ENCODE results near the gene C6orf120. TPM values are rescaled to one million over a fixed set of nuclear protein-coding genes. Genes with fewer than 3 reads are reported as not detected.
A peak's percentile ranks its signal among the peaks of the same experiment; 100 is the strongest.

The C6orf120 gene
- total and polyA plus RNA-seq, 9 of the 15 experiments (the other 6 are each of a cell fraction or from before 2014, with no cell fraction given): 7.7 to 44.9 (median 34.8) TPM

GRCh38 chr6:169668203-169668847 is 33.6 kb upstream of the C6orf120 start (continued):
- TF ChIP-seq, protein P1, sequence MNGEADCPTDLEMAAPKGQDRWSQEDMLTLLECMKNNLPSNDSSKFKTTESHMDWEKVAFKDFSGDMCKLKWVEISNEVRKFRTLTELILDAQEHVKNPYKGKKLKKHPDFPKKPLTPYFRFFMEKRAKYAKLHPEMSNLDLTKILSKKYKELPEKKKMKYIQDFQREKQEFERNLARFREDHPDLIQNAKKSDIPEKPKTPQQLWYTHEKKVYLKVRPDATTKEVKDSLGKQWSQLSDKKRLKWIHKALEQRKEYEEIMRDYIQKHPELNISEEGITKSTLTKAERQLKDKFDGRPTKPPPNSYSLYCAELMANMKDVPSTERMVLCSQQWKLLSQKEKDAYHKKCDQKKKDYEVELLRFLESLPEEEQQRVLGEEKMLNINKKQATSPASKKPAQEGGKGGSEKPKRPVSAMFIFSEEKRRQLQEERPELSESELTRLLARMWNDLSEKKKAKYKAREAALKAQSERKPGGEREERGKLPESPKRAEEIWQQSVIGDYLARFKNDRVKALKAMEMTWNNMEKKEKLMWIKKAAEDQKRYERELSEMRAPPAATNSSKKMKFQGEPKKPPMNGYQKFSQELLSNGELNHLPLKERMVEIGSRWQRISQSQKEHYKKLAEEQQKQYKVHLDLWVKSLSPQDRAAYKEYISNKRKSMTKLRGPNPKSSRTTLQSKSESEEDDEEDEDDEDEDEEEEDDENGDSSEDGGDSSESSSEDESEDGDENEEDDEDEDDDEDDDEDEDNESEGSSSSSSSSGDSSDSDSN (IDR thresholded peaks at IDR 0.05; ENCODE audit: borderline replicate concordance in 1 of 2, low read depth in 2 of 2, low read length in 2 of 2): no peak
- no peak for TF ChIP-seq LEF1 (IDR thresholded peaks at IDR 0.05)

GRCh38 chr6:169669147-169669546 is 32.8 kb upstream of the C6orf120 start:
- Histone ChIP-seq H4K20me1 (replicated peaks; ENCODE audit: control insufficient read depth, insufficient read depth, low read length) (no peaks in the 10 kb centered on the region), H3K79me2 (ENCODE audit: control insufficient read depth, insufficient read depth, low read length) (no peaks in the 10 kb centered on the region), H3K36me3 (ENCODE audit: control insufficient read depth, insufficient read depth, low read length) (peaks cover 70% of the 10 kb centered on the region), H3K27ac (ENCODE audit: extremely low read depth, low read depth, low read length) (no peak overlapping the region), H3K4me2 (ENCODE audit: insufficient read depth, low read length) (no peak overlapping the region), H3K4me1 (replicated peaks in 1 of 2; ENCODE audit: control insufficient read depth in 2 of 2, insufficient read depth in 2 of 2, low read length in 2 of 2) (no peaks in the 10 kb centered on the region; a peak in 1 of 5 replicates), H3K4me3 (no peak overlapping the region), H3K9me1 (ENCODE audit: control insufficient read depth, insufficient read depth, low read length) (no peaks in the 10 kb centered on the region), H2AFZ (ENCODE audit: low read depth, low read length) (no peak overlapping the region), H3K27me3 (ENCODE audit: control insufficient read depth in 2 of 2, insufficient read depth in 2 of 2, low read length in 2 of 2) (no peaks in the 10 kb centered on the region), H3K9me3 (replicated peaks; ENCODE audit: control insufficient read depth, insufficient read depth, low read depth, low read length) (no peaks in the 10 kb centered on the region), H3K9ac (ENCODE audit: insufficient read depth in 1 of 2, low read depth in 2 of 2, low read length in 2 of 2) (no peak overlapping the region)
- no peak for TF ChIP-seq CSDE1 (IDR thresholded peaks at IDR 0.05)
- CTCF ChIA-PET (ENCODE audit: low intra/inter-chr PET ratio): no interaction called here
- intact Hi-C loops (cut with micrococcal nuclease) (no loop called here), in situ Hi-C loops (cut with MboI) (no loop called here)
- POLR2A ChIA-PET: interaction anchor here (2.0 kb wide), 1 partner anchor 9 kb away, joined by 7 read pairs; no protein-coding TSS in a partner anchor
- WGBS (ENCODE audit: insufficient coverage, low coverage, missing lambda C conversion rate): 81% methylated on average over 6 of the region's 6 CpGs
- BruUV-seq (replicated peaks): TSS peak; percentile 27
- ATAC-seq (no peak), DNase-seq (ENCODE audit: extremely low read depth in 1 of 4, low spot score in 3 of 4) (no peak), FAIRE-seq (peak; percentile 63)

All from K562 (cell line).